ENCODE data around the gene FTCD.
A peak's percentile ranks its signal among the peaks of the same experiment; 100 is the strongest.

FTCD gene

GRCh38 chr21:46196733-46197132 is 41.4 kb upstream of the FTCD start:
- Histone ChIP-seq H3K4me3 (no peak overlapping the region), H3K27ac (no peak overlapping the region)
- peak; percentile 60 for DNase-seq (ENCODE audit: low spot score)
- TF ChIP-seq CTCF (IDR thresholded peaks at IDR 0.05), result no peak

GRCh38 chr21:46195595-46196195 is 40.3 kb upstream of the FTCD start:
- Histone ChIP-seq H3K27ac (no peak overlapping the region), H3K4me3 (no peak overlapping the region)
- TF ChIP-seq CTCF (IDR thresholded peaks at IDR 0.05), result no peak
- DNase-seq (ENCODE audit: low spot score), result peak; percentile 52

GRCh38 chr21:46194374-46195334 is 39.3 kb upstream of the FTCD start:
- Histone ChIP-seq H3K27ac (no peak overlapping the region), H3K4me3 (no peak overlapping the region)
- no peak for DNase-seq (ENCODE audit: low spot score)
- no peak for TF ChIP-seq CTCF (IDR thresholded peaks at IDR 0.05)

- no peak overlapping the region for H3K27ac ChIP-seq
- no peak for DNase-seq (ENCODE audit: low spot score)
- H3K4me3 ChIP-seq, result no peak overlapping the region
- no peak for TF ChIP-seq CTCF (IDR thresholded peaks at IDR 0.05)
Observed at GRCh38 chr21:46193829-46194373, 38.5 kb upstream of the FTCD start.

GRCh38 chr21:46191686-46192575 is 36.6 kb upstream of the FTCD start:
- DNase-seq (ENCODE audit: low spot score), result peak; percentile 64
- no peak for TF ChIP-seq CTCF (IDR thresholded peaks at IDR 0.05)
- Histone ChIP-seq H3K27ac (no peak overlapping the region), H3K4me3 (no peak overlapping the region)

- TF ChIP-seq CTCF (IDR thresholded peaks at IDR 0.05), result no peak
- DNase-seq (ENCODE audit: low spot score), result peak; percentile 68
- Histone ChIP-seq H3K4me3 (no peak overlapping the region), H3K27ac (peak overlapping the region in 1 of 2 donors; percentile 42)
Observed at GRCh38 chr21:46191257-46191685, 35.9 kb upstream of the FTCD start.

All from coronary artery (tissue), 2 donors.